ENCODE data around the gene TMEM30B.

Gene TMEM30B

DNA sequence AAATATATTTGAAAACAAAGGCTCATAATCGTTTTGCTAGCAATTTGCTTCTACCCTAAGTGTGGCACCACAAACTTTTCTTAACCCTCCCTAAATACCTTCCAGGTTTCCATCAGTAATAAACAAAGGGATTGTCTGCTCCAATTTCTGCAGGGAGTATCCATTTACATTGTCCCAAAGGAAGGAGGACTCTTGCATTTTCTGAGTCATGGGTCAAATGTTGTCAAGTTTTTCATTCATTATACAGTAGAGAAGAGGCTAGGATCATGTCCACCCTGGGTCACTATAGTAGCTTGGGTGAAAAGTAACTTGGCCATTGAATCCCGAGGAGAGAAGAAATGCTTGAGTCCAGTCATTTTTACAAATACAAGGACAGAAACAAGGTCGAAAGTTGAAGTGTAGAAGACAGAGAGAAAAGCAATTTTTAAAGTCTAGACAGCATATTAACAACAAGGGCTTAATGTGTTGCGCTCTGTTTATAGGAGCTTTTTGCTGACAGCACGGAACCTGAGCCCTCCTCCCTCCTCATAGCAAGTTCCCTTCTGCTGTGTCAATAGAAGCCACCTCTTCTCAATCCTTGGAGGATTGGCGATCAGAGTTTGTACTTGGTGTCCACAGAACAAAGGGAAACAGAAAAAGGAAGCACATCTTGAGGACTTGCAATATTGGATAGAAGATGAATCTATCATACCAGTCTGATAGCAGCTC, 53.1 kb downstream of the TMEM30B start:
- DNase-seq = no peak
- Histone ChIP-seq H3K27ac (no peak overlapping the region), H3K36me3 (replicated peaks) (no peaks in the 10 kb centered on the region), H3K27me3 (replicated peaks) (no peaks in the 10 kb centered on the region), H3K4me3 (ENCODE audit: low read depth, low read length) (no peak overlapping the region)
- in situ Hi-C loops (cut with HindIII; ENCODE audit: low pct_ligation_motif_present, low sequenced_read_pairs) = loop anchor here (25.0 kb wide), 1 partner anchor 591 kb away; the partner anchor contains the start of gene SIX1
- TF ChIP-seq, protein P1, sequence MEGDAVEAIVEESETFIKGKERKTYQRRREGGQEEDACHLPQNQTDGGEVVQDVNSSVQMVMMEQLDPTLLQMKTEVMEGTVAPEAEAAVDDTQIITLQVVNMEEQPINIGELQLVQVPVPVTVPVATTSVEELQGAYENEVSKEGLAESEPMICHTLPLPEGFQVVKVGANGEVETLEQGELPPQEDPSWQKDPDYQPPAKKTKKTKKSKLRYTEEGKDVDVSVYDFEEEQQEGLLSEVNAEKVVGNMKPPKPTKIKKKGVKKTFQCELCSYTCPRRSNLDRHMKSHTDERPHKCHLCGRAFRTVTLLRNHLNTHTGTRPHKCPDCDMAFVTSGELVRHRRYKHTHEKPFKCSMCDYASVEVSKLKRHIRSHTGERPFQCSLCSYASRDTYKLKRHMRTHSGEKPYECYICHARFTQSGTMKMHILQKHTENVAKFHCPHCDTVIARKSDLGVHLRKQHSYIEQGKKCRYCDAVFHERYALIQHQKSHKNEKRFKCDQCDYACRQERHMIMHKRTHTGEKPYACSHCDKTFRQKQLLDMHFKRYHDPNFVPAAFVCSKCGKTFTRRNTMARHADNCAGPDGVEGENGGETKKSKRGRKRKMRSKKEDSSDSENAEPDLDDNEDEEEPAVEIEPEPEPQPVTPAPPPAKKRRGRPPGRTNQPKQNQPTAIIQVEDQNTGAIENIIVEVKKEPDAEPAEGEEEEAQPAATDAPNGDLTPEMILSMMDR (IDR thresholded peaks at IDR 0.05; ENCODE audit: low read depth, low read length, missing control alignments) = no peak

Measured in brain microvascular endothelial cell (primary cell).